Dermis blood vessel endothelial cell (primary cell): ENCODE data around the gene NOL4L. TPM values are rescaled to one million over a fixed set of nuclear protein-coding genes. Genes with fewer than 3 reads are reported as not detected.
A peak's percentile ranks its signal among the peaks of the same experiment; 100 is the strongest.
"Not testable (repeated sequence)": the region's sequence is repeated elsewhere in the genome, so short reads cannot be mapped to it uniquely, and the experiment has no call there.

Experiments
- DNase-seq: peaks from one replicate; pipeline ENCODE4 v3.0.0; 2010
- total RNA-seq: library from RNA; depleted of rRNA; stranded (reverse); fragments of >200 nt; gene quantifications from 2 replicates; pipeline ENCODE4 v1.2.3, GENCODE V29; 2014

The NOL4L gene
- total RNA-seq, 1 donor from 2014 or later, result 15.8 TPM

- DNase-seq, result no peak
Observed at GRCh38 chr20:32595143-32595542, 10.0 kb upstream of the NOL4L start.

- not testable (repeated sequence) for DNase-seq
Observed at GRCh38 chr20:32594669-32595068, 9.5 kb upstream of the NOL4L start.

- no peak for DNase-seq
Observed at GRCh38 chr20:32594204-32594603, 9.1 kb upstream of the NOL4L start.

GRCh38 chr20:32592616-32593015, 7.5 kb upstream of the NOL4L start:
- not testable (repeated sequence) for DNase-seq

GRCh38 chr20:32592022-32592421, 6.9 kb upstream of the NOL4L start:
- DNase-seq, result no peak

GRCh38 chr20:32589769-32590168, 4.6 kb upstream of the NOL4L start:
- DNase-seq, result no peak

- no peak for DNase-seq
Observed at GRCh38 chr20:32589256-32589655, 4.1 kb upstream of the NOL4L start.

GRCh38 chr20:32588040-32588439, 2.9 kb upstream of the NOL4L start:
- no peak for DNase-seq

GRCh38 chr20:32586291-32586690, 1.2 kb upstream of the NOL4L start:
- DNase-seq, result no peak

- DNase-seq, result no peak
Observed at GRCh38 chr20:32585586-32586127, 524 bp upstream of the NOL4L start.

GRCh38 chr20:32583581-32584070, 1.5 kb downstream of the NOL4L start:
- no peak for DNase-seq

- DNase-seq, result peak; percentile 19
Observed at GRCh38 chr20:32582659-32583580, 2.2 kb downstream of the NOL4L start.

- DNase-seq, result no peak
Observed at GRCh38 chr20:32581839-32582658, 3.1 kb downstream of the NOL4L start.

GRCh38 chr20:32580970-32581838, 3.9 kb downstream of the NOL4L start:
- DNase-seq, result no peak

GRCh38 chr20:32580219-32580969, 4.7 kb downstream of the NOL4L start:
- DNase-seq, result no peak

- DNase-seq, result no peak
Observed at GRCh38 chr20:32578840-32579390, 6.2 kb downstream of the NOL4L start.

GRCh38 chr20:32578062-32578461, 7.1 kb downstream of the NOL4L start:
- DNase-seq, result not testable (repeated sequence)

GRCh38 chr20:32577657-32578056, 7.5 kb downstream of the NOL4L start:
- DNase-seq, result no peak

- DNase-seq, result no peak
Observed at GRCh38 chr20:32577023-32577422, 8.1 kb downstream of the NOL4L start.

GRCh38 chr20:32576560-32576959, 8.6 kb downstream of the NOL4L start:
- no peak for DNase-seq

GRCh38 chr20:32575805-32576204, 9.3 kb downstream of the NOL4L start:
- DNase-seq, result no peak
